GM12801 (cell line): ENCODE data around the gene NKD2.

Experiments
- CTCF ChIP-seq: IDR thresholded peaks from one replicate; pipeline ENCODE4 v1.5.1; 2011; ENCODE audit warnings: control low read depth; ENCODE audit not compliant: insufficient read length; ENCODE audit errors: extremely low read depth

The NKD2 gene

GRCh38 chr5:1039210-1039548 lies 30.6 kb downstream of the NKD2 start:
- no peak for TF ChIP-seq CTCF

GRCh38 chr5:1039706-1040260 lies 31.2 kb downstream of the NKD2 start:
- no peak for TF ChIP-seq CTCF

- TF ChIP-seq CTCF: no peak
Measured at GRCh38 chr5:1040571-1040970, 32.0 kb downstream of the NKD2 start.

GRCh38 chr5:1041225-1042143 lies 32.9 kb downstream of the NKD2 start:
- no peak for TF ChIP-seq CTCF

GRCh38 chr5:1042626-1043025 lies 34.0 kb downstream of the NKD2 start:
- TF ChIP-seq CTCF: no peak

- TF ChIP-seq CTCF: no peak
Measured at GRCh38 chr5:1043327-1043726, 34.7 kb downstream of the NKD2 start.

GRCh38 chr5:1044117-1044516 lies 35.5 kb downstream of the NKD2 start:
- TF ChIP-seq CTCF: no peak
